Middle frontal gyrus (tissue), 1 donor: ENCODE results near the gene UPB1.
"Not testable (repeated sequence)": the region's sequence is repeated elsewhere in the genome, so short reads cannot be mapped to it uniquely, and the experiment has no call there.

Experiments
- DNase-seq: peaks from one replicate; pipeline ENCODE4 v3.0.0-alpha.2; 2015; ENCODE audit warnings: low spot score; ENCODE audit errors: extremely low spot score

The UPB1 gene

GRCh38 chr22:24481641-24482040 lies 13.5 kb upstream of the UPB1 start:
- DNase-seq: no peak

DNA sequence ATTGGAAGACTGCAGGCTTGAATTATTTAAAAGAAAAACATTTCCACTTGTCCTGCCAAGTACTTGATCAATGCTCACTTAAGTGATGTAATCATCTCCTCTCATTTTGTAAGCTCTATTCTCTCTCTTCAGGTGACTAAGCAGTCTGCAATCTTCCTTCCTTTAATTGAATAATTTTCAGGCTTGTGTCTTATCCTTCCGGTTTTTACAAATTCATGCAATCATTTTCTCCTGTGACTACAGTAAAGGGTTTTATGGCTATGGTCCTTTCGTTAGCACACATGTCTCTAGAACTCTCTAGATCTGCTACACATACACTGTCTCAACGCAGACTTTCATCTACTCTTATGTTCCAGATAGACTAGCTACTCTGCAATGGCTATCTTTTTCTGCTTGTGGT lies 12.6 kb upstream of the UPB1 start:
- DNase-seq: no peak

- no peak for DNase-seq
These were observed 12.1 kb upstream of the UPB1 start for GRCh38 chr22:24482998-24483397.

GRCh38 chr22:24483976-24484545 lies 11.1 kb upstream of the UPB1 start:
- no peak for DNase-seq

- DNase-seq: no peak
These were observed 10.0 kb upstream of the UPB1 start for GRCh38 chr22:24485170-24485569.

DNA sequence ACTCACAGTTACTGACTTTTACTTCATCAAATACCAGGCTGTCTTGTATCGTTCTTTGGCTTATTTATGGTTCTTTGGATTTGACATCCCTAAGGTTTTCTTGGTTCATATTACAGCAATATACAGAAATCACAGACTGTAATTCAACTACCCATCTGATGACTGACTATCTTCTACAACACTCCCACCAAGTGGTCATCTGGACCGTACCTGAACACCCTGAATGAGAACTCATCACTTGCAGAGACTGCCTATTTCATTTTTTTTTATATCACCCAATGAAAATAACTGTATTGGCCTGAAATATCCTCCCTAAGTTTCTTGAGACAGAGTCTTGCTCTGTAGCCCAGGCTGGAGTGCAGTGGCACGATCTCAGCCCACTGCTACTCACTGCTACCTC lies 9.5 kb upstream of the UPB1 start:
- no peak for DNase-seq

GRCh38 chr22:24486501-24486921 lies 8.6 kb upstream of the UPB1 start:
- DNase-seq: no peak

GRCh38 chr22:24489011-24489410 lies 6.1 kb upstream of the UPB1 start:
- no peak for DNase-seq

- not testable (repeated sequence) for DNase-seq
These were observed 5.7 kb upstream of the UPB1 start for GRCh38 chr22:24489434-24489833.

DNA sequence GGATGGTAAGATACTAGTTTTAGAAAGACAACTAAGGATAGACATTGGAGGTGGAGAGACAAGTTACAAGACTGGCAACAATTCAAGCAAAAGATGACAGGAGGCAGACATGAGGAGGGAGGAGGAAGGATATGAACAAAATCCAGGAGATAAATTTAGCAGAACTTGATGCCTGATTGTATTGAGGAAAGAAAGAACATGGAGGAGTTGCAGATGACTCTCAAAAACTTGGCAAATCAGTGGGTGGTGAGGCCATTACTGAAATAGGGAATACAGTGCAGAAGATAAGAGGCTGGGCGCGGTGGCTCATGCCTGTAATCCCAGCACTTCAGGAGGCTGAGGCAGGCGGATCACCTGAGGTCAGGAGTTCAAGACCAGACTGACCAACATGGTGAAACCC lies 2.7 kb upstream of the UPB1 start:
- DNase-seq: no peak

DNA sequence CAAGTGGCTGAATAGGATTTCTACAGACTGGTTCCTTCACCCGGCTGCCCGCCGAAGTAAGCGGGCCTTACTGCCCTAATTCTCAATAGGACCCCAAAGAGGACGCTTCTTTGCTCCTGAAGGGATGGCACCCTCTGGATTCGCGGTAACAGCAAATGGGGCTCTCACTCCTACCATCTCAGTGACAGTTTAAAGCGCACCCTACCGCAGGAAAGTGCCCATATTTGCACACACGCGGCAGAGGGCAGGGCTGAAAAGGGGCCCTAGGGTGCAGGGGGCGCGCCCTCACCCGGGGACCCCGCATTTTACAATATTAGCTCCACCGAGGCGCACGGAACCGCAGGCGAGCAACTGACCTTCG lies 985 bp upstream of the UPB1 start:
- no peak for DNase-seq

GRCh38 chr22:24495365-24495675 lies 188 bp downstream of the UPB1 start:
- DNase-seq: no peak

GRCh38 chr22:24496234-24496633 lies 1.1 kb downstream of the UPB1 start:
- no peak for DNase-seq

DNA sequence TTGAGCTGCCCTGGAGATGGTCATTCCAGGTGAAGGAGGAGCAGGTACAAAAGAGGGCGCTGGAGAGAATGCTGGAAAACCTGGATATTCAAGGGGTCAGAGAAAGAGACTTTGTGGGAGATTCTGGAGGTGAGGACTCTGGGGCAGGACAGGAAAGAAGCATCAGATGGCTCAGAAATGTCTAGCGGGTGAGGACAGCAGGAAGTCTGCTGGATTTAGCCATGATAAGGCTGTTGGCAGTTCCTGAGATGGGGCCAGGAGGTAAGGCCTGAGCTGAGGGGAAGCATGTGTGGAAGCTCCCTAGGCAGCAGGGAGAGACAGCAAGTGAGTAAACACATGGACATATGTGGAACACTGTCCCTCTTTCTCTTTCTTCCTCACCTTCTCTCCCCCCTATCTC lies 1.5 kb downstream of the UPB1 start:
- no peak for DNase-seq

GRCh38 chr22:24497841-24498258 lies 2.7 kb downstream of the UPB1 start:
- no peak for DNase-seq

- DNase-seq: no peak
These were observed 3.7 kb downstream of the UPB1 start for GRCh38 chr22:24498824-24499223.

DNA sequence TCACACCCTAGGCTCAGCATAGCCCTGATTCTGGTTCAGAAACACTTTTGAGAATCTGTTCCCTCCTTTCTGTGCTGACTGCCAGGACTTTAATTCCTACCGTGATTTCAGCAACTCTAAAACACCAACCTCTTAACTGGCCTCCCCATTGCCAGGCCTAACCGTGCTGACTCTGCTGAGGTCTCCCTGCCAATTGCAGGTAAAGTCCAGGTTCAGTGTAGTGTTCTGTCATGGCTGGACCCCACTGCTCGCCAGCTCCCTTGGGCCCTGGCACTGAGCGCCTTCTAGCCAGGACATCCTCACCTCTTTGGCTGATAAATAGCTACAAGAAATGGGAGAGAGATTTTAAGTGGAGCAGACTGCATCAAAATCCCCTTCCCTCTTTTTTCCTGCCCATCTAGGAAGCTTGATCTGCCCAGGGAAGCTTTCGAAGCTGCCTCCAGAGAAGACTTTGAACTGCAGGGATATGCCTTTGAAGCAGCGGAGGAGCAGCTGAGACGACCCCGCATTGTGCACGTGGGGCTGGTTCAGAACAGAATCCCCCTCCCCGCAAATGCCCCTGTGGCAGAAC lies 4.7 kb downstream of the UPB1 start:
- DNase-seq: no peak

GRCh38 chr22:24500277-24500820 lies 5.2 kb downstream of the UPB1 start:
- DNase-seq: no peak

GRCh38 chr22:24501301-24502005 lies 6.3 kb downstream of the UPB1 start:
- no peak for DNase-seq

DNA sequence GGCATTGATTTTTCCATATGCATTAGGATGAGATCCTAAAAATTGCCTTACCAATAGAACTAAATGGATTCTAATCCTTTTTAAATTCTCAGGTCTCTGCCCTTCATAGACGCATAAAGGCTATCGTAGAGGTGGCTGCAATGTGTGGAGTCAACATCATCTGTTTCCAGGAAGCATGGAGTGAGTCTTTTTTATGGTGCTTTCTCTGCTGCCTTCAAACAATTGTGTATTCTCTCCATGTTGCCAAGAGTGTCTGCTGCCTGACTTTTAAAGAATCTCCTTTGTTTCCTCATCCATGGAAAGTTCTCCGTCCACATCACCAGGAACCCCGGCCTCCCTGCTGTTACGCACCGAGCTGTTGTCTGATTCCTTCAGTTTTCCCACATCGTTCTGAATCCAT lies 6.9 kb downstream of the UPB1 start:
- no peak for DNase-seq

- no peak for DNase-seq
These were observed 7.4 kb downstream of the UPB1 start for GRCh38 chr22:24502541-24502940.

DNA sequence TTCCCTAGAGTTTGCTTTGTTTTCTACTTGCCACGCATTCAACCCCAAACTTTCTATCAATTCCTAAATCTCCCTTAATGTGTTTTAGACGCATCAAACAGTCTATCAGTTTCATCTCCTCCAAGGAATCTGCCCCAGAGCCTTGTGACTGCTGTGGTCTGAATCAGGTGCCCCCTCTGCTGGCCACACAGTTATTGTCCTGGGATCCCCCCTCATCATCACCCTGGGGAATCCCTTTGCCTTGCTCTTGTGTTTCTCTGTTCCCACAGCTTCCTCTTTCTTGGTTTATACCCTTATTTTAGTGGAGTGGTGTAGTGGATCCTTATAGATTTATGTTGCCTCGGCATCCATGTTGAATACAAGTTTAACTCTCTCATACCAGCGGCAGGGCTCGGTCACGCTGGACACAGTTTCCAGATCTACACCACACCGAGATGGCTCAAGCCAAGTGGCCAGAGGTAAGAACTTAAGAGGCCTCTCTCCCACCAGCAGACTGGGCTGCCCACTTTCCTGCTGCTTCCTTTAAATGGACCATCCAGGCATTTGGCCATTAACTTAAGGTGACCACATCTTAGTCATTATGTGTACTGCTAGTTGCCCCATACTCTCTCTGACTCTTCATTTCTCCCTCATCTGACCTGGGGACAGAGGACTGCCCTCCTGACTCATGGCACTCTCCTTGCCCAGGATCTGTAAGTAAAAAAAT lies 8.2 kb downstream of the UPB1 start:
- no peak for DNase-seq
